BLaER1 treated with 17β-estradiol and CSF1 and Interleukin-3, amounts not matched to agents 10 nM and 100 nM (cell line): Measurements from ENCODE around the gene TAMM41.
A peak's percentile ranks its signal among the peaks of the same experiment; 100 is the strongest.

ENCODE experiments used
- H3K27ac ChIP-seq, 11 experiments: shearing (Covaris generic); formaldehyde crosslinking; 2 replicates each; pipeline ENCODE4 v1.8.1; 2022
- H3K27me3 ChIP-seq, 11 experiments: shearing (Covaris generic); formaldehyde crosslinking; 2 replicates each; pipeline ENCODE4 v1.8.1; 2022
- H3K36me3 ChIP-seq, 11 experiments: shearing (Covaris generic); formaldehyde crosslinking; 2 replicates each; pipeline ENCODE4 v1.8.1; 2022
- H3K4me1 ChIP-seq, 10 experiments: shearing (Covaris generic); formaldehyde crosslinking; 2 replicates each; pipeline ENCODE4 v1.8.1; 2022
- H3K4me2 ChIP-seq, 11 experiments: shearing (Covaris generic); formaldehyde crosslinking; 2 replicates each; pipeline ENCODE4 v1.8.1; 2022
- H3K4me3 ChIP-seq, 10 experiments: shearing (Covaris generic); formaldehyde crosslinking; 2 replicates each; pipeline ENCODE4 v1.8.1; 2022
- H3K9ac ChIP-seq, 11 experiments: shearing (Covaris generic); formaldehyde crosslinking; 2 replicates each; pipeline ENCODE4 v1.8.1; 2022
- H3K9me3 ChIP-seq, 11 experiments: shearing (Covaris generic); formaldehyde crosslinking; replicated peaks in 1 of 11; 2 replicates each; pipeline ENCODE4 v1.8.1; 2022
- H4K20me1 ChIP-seq, 11 experiments: shearing (Covaris generic); formaldehyde crosslinking; 2 replicates each; pipeline ENCODE4 v1.8.1; 2022
- Cebpa-rat ChIP-seq, 11 experiments: shearing (Covaris generic); IDR thresholded peaks; 2 replicates each; pipeline ENCODE4 v1.8.1; 2022

TAMM41 gene

DNA sequence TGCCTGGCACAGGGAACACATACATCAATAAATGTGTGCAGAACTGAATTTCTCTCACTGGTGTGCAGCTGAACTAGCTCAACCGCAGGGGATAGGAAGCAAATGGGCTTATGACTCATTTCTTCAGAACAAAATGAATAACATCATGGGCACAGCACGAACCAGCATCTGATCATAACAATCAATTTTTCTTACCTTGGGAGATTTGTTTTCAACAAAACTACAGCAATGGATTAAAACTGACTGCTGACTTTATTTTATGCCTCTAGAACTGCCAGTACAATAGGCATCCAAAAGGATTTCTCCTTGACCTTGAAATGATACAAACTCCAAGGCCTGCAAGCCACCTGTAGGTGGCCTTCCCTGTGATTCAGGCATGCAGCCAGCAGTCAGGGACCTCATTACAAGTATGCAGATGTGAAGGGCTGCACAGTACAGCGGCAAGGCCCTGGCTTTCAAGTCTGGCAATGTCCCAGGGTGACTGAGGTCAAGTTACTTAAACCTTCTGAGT lies 26.1 kb downstream of the TAMM41 start:
- H3K4me2 ChIP-seq, result no peak overlapping the region
- no peaks in the 10 kb centered on the region for H3K9me3 ChIP-seq
- no peak overlapping the region for H3K9ac ChIP-seq
- no peak overlapping the region for H3K27ac ChIP-seq
- H3K36me3 ChIP-seq, result peaks cover 64 to 95% (median 74%) of the 10 kb centered on the region in 11 experiments
- H4K20me1 ChIP-seq, result peaks cover 0 to 13% (median 0%) of the 10 kb centered on the region in 11 experiments; a peak in 2 of 22 replicates
- no peaks in the 10 kb centered on the region for H3K27me3 ChIP-seq
- TF ChIP-seq Cebpa-rat (IDR thresholded peaks at IDR 0.05), result no peak
- peaks cover 0 to 16% (median 7%) of the 10 kb centered on the region in 10 experiments; a peak in 9 of 20 replicates for H3K4me1 ChIP-seq
- no peak overlapping the region for H3K4me3 ChIP-seq

DNA sequence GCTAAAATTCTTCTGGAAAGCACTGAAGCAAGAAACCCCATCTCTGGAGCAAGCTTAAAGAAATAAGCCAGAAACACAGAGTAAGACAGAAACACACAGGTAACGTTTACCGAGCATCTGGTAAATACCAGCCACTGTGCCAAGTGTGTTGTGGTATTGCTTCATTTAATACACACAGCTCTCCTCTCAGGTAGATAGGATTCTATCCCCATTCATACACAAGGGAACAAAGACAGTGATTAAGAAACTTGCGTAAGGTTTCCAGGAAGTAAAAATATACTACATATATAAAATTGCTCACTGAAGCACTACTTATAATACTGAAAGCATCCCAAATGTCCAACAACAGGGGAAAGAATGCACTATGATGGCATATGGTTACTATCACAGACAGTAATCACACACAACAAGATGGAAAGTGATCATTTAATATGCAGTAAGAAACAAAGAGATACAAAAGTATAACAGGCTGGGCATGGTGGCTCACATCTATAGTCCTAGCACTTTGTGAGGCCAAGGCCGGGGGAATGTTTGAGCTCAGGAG lies 27.5 kb downstream of the TAMM41 start:
- Histone ChIP-seq H3K9me3 (no peaks in the 10 kb centered on the region), H3K9ac (no peak overlapping the region), H4K20me1 (peaks cover 0 to 13% (median 0%) of the 10 kb centered on the region in 11 experiments; a peak in 2 of 22 replicates), H3K4me3 (no peak overlapping the region), H3K36me3 (peaks cover 63 to 95% (median 69%) of the 10 kb centered on the region in 11 experiments), H3K27me3 (no peaks in the 10 kb centered on the region), H3K27ac (no peak overlapping the region), H3K4me2 (no peak overlapping the region), H3K4me1 (peaks cover 0 to 16% (median 7%) of the 10 kb centered on the region in 10 experiments; a peak in 9 of 20 replicates)
- no peak for TF ChIP-seq Cebpa-rat (IDR thresholded peaks at IDR 0.05)

DNA sequence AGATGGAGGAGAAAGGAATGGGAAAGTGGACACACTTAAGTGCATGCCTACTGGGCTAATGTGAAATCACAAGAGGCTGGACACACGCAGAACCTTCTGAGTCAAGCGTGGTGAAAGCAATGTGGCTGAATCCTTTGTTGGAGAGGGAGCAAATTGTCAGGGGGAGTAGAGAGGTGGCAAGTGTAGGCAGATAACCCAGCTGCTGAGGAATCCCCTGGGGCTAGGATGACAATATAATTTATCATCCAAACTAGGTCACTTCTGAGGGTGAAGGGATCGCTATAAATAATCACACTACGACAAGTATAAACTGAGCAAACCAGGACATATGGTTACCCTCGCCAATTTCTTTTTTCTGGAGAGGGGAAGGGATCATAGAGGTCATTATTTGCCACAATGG lies 28.7 kb downstream of the TAMM41 start:
- no peaks in the 10 kb centered on the region for H3K27me3 ChIP-seq
- TF ChIP-seq Cebpa-rat (IDR thresholded peaks at IDR 0.05), result no peak
- no peak overlapping the region for H3K27ac ChIP-seq
- H3K4me2 ChIP-seq, result peak overlapping the region in 6 of 11 experiments; percentile 3 to 49 (median 16); a peak in 10 of 22 replicates
- H3K4me3 ChIP-seq, result no peak overlapping the region
- H3K9me3 ChIP-seq, result no peaks in the 10 kb centered on the region
- no peak overlapping the region for H3K9ac ChIP-seq
- H3K4me1 ChIP-seq, result peaks cover 0 to 16% (median 7%) of the 10 kb centered on the region in 10 experiments; a peak in 9 of 20 replicates
- peaks cover 61 to 91% (median 68%) of the 10 kb centered on the region in 11 experiments for H3K36me3 ChIP-seq
- H4K20me1 ChIP-seq, result peaks cover 0 to 13% (median 0%) of the 10 kb centered on the region in 11 experiments; a peak in 2 of 22 replicates

DNA sequence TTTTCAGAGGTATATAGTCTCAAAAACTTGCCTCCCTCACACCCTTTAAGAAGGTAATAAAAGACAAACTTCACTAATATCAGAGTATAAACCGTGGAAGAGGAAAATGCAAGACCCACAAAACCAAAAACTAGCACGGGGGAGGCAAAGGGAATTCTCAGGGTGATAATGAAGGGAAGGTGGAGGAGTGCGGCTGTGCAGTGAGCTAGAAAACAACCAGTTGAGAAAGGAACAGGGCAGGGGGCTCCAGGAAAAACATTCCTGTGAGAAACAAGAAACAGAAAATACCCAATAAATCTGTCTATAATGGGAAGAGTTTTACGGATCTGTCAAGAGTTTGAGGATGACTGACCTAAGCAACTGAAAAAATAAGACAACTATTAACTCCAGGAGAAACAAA lies 31.6 kb downstream of the TAMM41 start:
- no peak for TF ChIP-seq Cebpa-rat (IDR thresholded peaks at IDR 0.05)
- Histone ChIP-seq H3K4me2 (no peak overlapping the region), H4K20me1 (no peaks in the 10 kb centered on the region), H3K9me3 (no peaks in the 10 kb centered on the region), H3K4me1 (peaks cover 0 to 16% (median 7%) of the 10 kb centered on the region in 10 experiments; a peak in 9 of 20 replicates), H3K4me3 (no peak overlapping the region), H3K36me3 (peaks cover 48 to 91% (median 63%) of the 10 kb centered on the region in 11 experiments), H3K27ac (no peak overlapping the region), H3K9ac (no peak overlapping the region), H3K27me3 (no peaks in the 10 kb centered on the region)

DNA sequence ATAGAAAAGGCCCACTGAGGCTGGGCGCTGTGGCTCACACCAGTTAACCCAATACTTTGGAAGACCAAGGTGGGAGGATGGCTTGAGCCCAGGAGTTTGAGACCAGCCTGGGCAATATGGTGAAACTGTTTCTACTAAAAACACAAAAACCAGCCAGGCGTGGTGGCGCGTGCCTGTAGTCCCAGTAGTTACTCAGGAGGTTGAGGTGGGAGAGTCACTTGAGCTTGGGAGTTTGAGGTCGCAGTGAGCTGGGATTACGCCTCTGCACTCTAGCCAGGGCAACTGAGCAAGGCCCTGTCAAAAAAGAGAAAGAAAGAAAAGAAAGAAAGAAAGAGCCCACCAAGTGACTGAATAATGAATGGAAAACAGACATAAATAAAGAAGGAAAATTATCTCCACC lies 32.0 kb downstream of the TAMM41 start:
- no peak overlapping the region for H3K4me3 ChIP-seq
- H3K4me2 ChIP-seq, result no peak overlapping the region
- peaks cover 0 to 16% (median 7%) of the 10 kb centered on the region in 10 experiments; a peak in 9 of 20 replicates for H3K4me1 ChIP-seq
- H3K27ac ChIP-seq, result no peak overlapping the region
- H3K9me3 ChIP-seq, result no peaks in the 10 kb centered on the region
- no peak overlapping the region for H3K9ac ChIP-seq
- peaks cover 49 to 91% (median 62%) of the 10 kb centered on the region in 11 experiments for H3K36me3 ChIP-seq
- no peaks in the 10 kb centered on the region for H4K20me1 ChIP-seq
- H3K27me3 ChIP-seq, result no peaks in the 10 kb centered on the region
- TF ChIP-seq Cebpa-rat (IDR thresholded peaks at IDR 0.05), result no peak

DNA sequence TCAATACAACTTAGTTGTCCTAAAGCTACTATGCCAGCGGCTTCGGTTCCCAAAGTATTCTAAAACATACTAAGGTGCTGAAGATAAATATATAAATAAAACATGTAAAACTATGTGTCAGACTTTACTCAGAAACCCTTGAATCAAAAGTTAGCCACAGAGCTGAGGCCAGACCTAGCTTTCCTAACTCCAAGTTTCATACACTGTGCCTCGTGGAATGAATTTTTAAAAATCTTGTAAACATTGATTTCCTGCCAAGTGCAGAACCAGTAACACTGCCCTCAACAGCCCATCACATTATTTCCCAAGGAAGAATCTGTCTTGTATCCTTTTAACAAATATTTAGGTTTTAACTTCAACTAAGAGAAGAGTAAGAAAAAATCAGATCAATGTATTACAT lies 36.4 kb downstream of the TAMM41 start:
- Histone ChIP-seq H4K20me1 (no peaks in the 10 kb centered on the region), H3K27me3 (no peaks in the 10 kb centered on the region), H3K4me3 (no peak overlapping the region), H3K9me3 (no peaks in the 10 kb centered on the region), H3K4me1 (no peaks in the 10 kb centered on the region), H3K27ac (no peak overlapping the region), H3K4me2 (no peak overlapping the region), H3K9ac (no peak overlapping the region), H3K36me3 (peaks cover 59 to 97% (median 83%) of the 10 kb centered on the region in 11 experiments)
- no peak for TF ChIP-seq Cebpa-rat (IDR thresholded peaks at IDR 0.05)

DNA sequence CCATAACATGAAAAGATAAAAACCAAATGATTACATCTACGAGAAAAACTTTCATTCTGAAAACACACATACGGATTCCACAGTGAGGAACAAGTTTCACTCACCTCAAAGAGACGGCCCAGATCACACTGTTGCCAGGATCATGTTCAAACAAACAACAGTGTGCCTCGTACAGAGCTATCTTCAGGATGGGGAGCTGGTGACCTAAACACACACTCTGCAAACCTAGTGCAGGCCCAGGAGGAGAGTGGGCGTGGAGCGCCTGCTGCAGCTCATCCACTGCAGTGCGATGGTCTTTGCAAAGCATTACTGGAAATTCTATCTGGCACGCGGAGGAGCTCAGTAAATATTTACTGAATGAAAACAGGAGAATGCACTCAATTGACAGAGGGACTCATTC lies 38.5 kb downstream of the TAMM41 start:
- H3K27ac ChIP-seq, result no peak overlapping the region
- peaks cover 53 to 100% (median 78%) of the 10 kb centered on the region in 11 experiments for H3K36me3 ChIP-seq
- H4K20me1 ChIP-seq, result no peaks in the 10 kb centered on the region
- no peak for TF ChIP-seq Cebpa-rat (IDR thresholded peaks at IDR 0.05)
- H3K27me3 ChIP-seq, result no peaks in the 10 kb centered on the region
- no peak overlapping the region for H3K4me3 ChIP-seq
- H3K4me2 ChIP-seq, result no peak overlapping the region
- no peak overlapping the region for H3K9ac ChIP-seq
- H3K4me1 ChIP-seq, result no peaks in the 10 kb centered on the region
- 0 out of 22 replicates have a peak, but pooled peaks cover 0 to under 1% (median 0%) of the 10 kb centered on the region in 11 experiments for H3K9me3 ChIP-seq

DNA sequence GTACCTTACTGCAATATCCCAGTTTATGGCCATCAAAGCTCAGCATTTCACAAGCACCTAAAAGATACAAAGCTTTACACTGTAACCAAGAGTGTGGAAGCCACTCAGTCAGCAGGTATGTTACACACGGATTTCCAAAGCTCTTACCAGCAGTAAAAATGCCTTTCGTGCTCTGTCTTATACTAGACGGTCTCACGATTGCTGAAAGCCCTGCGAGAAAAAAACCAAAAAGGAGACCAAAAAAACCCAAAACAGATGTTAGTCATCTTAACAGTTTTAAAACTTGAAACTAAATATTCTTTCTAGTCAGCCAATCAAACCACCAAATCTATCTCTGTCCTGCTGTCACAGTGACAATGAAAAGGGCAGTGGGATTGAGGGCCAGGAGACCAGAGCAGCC lies 39.0 kb downstream of the TAMM41 start:
- H3K4me2 ChIP-seq, result no peak overlapping the region
- no peak overlapping the region for H3K4me3 ChIP-seq
- H3K36me3 ChIP-seq, result peaks cover 54 to 100% (median 78%) of the 10 kb centered on the region in 11 experiments
- TF ChIP-seq Cebpa-rat (IDR thresholded peaks at IDR 0.05), result no peak
- no peaks in the 10 kb centered on the region for H3K27me3 ChIP-seq
- no peaks in the 10 kb centered on the region for H3K4me1 ChIP-seq
- H4K20me1 ChIP-seq, result no peaks in the 10 kb centered on the region
- peaks cover 0 to 6% (median 4%) of the 10 kb centered on the region in 11 experiments; a peak in 12 of 22 replicates for H3K9me3 ChIP-seq
- no peak overlapping the region for H3K27ac ChIP-seq
- no peak overlapping the region for H3K9ac ChIP-seq

DNA sequence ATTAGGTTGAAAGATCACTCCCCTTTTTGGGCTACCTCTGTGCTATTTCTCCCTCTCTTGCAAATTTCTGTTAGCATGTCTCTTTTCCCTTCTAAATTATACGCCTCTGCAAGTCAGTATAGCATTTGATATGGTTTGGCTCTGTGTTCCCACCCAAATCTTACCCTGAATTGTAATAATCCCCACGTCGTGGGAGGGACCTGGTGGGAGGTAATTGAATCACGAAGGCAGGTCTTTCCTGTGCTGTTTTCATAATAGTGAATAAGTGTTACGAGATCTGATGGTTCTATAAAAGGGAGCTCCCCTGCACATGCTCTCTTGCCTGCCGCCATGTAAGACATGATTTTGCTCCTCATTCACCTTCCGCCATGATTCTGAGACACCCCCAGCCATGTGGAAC lies 41.0 kb downstream of the TAMM41 start:
- H3K4me1 ChIP-seq, result no peaks in the 10 kb centered on the region
- no peak overlapping the region for H3K27ac ChIP-seq
- H4K20me1 ChIP-seq, result no peaks in the 10 kb centered on the region
- H3K4me2 ChIP-seq, result no peak overlapping the region
- H3K27me3 ChIP-seq, result no peaks in the 10 kb centered on the region
- no peak for TF ChIP-seq Cebpa-rat (IDR thresholded peaks at IDR 0.05)
- peaks cover 0 to 9% (median 8%) of the 10 kb centered on the region in 11 experiments; a peak in 12 of 22 replicates for H3K9me3 ChIP-seq
- no peak overlapping the region for H3K4me3 ChIP-seq
- no peak overlapping the region for H3K9ac ChIP-seq
- peaks cover 61 to 100% (median 86%) of the 10 kb centered on the region in 11 experiments for H3K36me3 ChIP-seq
